Neural crest cell (in vitro differentiated cells): ENCODE data around the gene GLT1D1. TPM values are rescaled to one million over a fixed set of nuclear protein-coding genes. Genes with fewer than 3 reads are reported as not detected.
A peak's percentile ranks its signal among the peaks of the same experiment; 100 is the strongest.

Source experiments
- DNase-seq: peaks from one replicate; pipeline ENCODE4 v3.0.0; 2021; ENCODE audit warnings: low read depth, mixed read lengths, low spot score
- H3K27ac Mint-ChIP-seq: one replicate; pipeline ENCODE4 v1.8.0; 2021; ENCODE audit warnings: mild to moderate bottlenecking, mixed read lengths; ENCODE audit not compliant: unreplicated experiment
- H3K27me3 Mint-ChIP-seq: 2 replicates; pipeline ENCODE4 v1.8.0; 2021; ENCODE audit warnings: low read depth, mild to moderate bottlenecking, mixed read lengths
- H3K36me3 Mint-ChIP-seq: 2 replicates; pipeline ENCODE4 v1.8.0; 2021; ENCODE audit warnings: low read depth, mild to moderate bottlenecking, mixed read lengths
- H3K4me1 Mint-ChIP-seq: 2 replicates; pipeline ENCODE4 v1.8.0; 2021; ENCODE audit warnings: mixed read lengths
- H3K4me3 Mint-ChIP-seq: one replicate; pipeline ENCODE4 v1.8.0; 2021; ENCODE audit warnings: mild to moderate bottlenecking, mixed read lengths
- H3K9me3 Mint-ChIP-seq: 2 replicates; pipeline ENCODE4 v1.8.0; 2021; ENCODE audit warnings: mixed read lengths
- total RNA-seq: library from RNA; stranded (reverse); gene quantifications from 2 replicates; pipeline ENCODE4 v1.2.1, GENCODE V29; 2021
- TF ChIP-seq, protein P1 (sequence below): fragments of 200-600 bp; sonication (generic); conservative IDR thresholded peaks from 2 replicates; pipeline ENCODE4 v1.5.0; 2021; ENCODE audit warnings: antibody characterized with exemption, mild to moderate bottlenecking

GLT1D1 gene
- total RNA-seq, 1 donor from 2014 or later = 7.4 TPM

DNA sequence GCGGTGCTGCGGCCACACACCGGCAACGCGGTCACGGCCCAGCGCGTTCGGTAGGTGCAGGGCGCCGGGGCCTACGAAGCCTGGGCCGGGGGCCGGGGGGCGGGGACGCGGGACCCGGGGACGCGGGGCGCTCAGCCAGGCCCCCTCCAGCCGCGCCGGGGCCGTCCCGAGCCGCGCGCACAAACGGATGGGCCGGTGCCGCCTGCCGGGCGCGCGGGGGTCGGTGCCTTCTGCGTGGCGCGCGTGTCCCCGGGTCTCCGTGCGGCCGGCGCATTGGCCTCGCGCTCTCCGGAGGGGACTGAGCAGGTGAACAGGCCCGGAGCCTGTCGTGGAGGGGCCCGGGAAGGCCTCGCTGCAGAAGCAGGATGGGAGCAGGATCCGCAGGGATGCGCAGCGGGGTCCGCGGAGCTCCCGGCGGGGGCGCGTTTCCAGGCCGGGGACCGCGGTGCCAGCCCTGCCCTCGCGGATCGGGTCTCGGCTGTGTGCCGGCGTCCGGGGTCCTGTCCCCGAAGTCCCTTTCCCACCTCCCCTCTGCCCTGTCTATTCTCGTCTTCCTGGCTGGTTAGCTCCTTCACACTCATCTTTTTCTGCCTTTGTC lies 421 bp downstream of the GLT1D1 start:
- H3K4me1 Mint-ChIP-seq = peaks cover 28% of the 10 kb centered on the region
- DNase-seq = peak; percentile 25

DNA sequence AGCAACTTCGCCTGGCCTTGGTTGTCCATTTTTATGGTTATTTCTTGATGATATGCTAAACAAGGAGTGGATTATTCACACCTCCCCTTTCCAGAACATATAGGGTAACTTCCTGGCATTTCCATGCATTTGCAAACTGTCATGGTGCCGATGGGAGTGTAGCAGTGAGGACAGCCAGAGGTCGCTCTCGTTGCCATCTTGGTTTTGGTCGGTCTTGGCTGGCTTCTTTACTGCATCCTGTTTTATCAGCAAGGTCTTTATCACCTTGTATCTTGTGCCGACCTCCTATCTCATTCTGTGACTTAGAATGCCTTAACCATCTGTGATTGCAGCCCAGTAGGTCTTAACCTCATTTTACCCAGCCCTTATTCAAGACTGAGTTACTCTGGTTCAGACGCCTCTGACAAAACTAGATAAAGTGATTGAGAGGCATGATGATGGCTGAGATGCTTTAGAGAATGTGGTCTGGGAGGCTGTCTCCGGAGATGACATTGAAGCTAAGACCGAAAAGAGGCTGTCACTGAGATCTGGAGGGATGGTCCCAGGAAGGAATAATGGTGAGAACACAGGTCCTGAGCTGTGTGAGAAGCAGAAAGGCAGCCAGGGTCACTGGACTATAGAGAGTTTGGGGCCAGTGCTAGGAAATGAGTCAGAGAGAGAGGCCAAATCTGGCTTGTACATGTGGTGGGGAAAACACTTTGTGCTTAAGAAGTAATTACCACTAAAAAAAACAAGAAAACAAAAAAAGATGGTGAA lies 2.9 kb downstream of the GLT1D1 start:
- Mint-ChIP-seq H3K27ac (no peak overlapping the region), H3K9me3 (peaks cover 2% of the 10 kb centered on the region), H3K4me3 (peak overlapping the region; percentile 23), H3K4me1 (peaks cover 29% of the 10 kb centered on the region), H3K27me3 (peaks cover 15% of the 10 kb centered on the region), H3K36me3 (peaks cover 6% of the 10 kb centered on the region)
- no peak for DNase-seq
- TF ChIP-seq, protein P1, sequence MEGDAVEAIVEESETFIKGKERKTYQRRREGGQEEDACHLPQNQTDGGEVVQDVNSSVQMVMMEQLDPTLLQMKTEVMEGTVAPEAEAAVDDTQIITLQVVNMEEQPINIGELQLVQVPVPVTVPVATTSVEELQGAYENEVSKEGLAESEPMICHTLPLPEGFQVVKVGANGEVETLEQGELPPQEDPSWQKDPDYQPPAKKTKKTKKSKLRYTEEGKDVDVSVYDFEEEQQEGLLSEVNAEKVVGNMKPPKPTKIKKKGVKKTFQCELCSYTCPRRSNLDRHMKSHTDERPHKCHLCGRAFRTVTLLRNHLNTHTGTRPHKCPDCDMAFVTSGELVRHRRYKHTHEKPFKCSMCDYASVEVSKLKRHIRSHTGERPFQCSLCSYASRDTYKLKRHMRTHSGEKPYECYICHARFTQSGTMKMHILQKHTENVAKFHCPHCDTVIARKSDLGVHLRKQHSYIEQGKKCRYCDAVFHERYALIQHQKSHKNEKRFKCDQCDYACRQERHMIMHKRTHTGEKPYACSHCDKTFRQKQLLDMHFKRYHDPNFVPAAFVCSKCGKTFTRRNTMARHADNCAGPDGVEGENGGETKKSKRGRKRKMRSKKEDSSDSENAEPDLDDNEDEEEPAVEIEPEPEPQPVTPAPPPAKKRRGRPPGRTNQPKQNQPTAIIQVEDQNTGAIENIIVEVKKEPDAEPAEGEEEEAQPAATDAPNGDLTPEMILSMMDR = no peak

More for the DNA sequence above, 421 bp downstream of the GLT1D1 start:
- TF ChIP-seq, protein P1 = no peak
- peaks cover 5% of the 10 kb centered on the region for H3K9me3 Mint-ChIP-seq
- H3K4me3 Mint-ChIP-seq = peak overlapping the region; percentile 79
- no peak overlapping the region for H3K27ac Mint-ChIP-seq
- no peaks in the 10 kb centered on the region for H3K36me3 Mint-ChIP-seq
- H3K27me3 Mint-ChIP-seq = peaks cover 17% of the 10 kb centered on the region

DNA sequence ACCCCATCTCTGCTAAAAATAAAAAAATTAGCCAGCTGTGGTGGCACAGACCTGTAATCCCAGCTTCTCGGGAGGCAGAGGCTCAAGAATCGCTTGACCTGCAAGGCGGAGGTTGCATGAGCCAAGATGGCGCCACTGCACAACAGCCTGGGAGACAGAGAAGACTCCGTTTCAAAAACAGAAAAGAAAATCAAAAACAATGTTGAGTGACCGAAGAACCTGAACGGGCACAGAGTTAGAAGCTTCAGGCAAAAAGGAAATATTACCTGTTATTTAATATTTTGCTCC lies 3.5 kb downstream of the GLT1D1 start:
- TF ChIP-seq, protein P1 = no peak
- peaks cover 33% of the 10 kb centered on the region for H3K4me1 Mint-ChIP-seq

DNA sequence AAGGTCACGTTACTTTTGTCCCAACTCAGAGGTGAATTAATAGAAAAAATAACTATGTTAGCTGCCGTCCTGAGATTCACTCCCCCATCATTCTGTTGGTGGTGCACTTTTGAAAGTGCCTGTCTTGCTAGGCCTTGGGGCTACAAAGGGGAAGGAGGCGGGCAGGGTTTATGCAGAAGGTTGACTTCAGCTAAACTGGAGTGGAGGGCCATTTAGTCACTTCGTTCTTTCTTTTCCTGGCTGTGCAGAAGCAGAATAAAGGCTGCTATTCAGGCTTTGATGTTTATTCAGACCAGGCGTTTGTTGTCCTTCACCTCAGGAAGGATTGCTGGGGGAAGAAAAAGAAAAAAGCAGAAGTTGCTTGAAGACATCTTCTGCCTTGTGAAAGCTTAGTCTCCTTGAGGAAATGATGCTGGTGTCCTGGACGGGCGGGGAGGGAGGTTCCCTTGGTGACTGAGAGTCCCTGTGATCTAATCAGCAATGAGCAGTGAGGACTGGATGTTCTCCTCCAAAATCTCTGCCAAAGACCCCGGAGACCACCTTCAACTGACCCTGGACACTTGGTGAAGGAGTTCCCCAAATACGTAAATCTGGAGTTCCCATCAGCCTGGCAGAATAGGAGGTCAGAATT lies 4.0 kb downstream of the GLT1D1 start:
- Mint-ChIP-seq H3K27me3 (peaks cover 11% of the 10 kb centered on the region), H3K4me1 (peaks cover 33% of the 10 kb centered on the region), H3K27ac (no peak overlapping the region), H3K4me3 (peak overlapping the region; percentile 41), H3K9me3 (peaks cover 2% of the 10 kb centered on the region), H3K36me3 (peaks cover 6% of the 10 kb centered on the region)
- no peak for DNase-seq
- TF ChIP-seq, protein P1 = no peak

More for the DNA sequence above, 3.5 kb downstream of the GLT1D1 start:
- Mint-ChIP-seq H3K9me3 (peaks cover 2% of the 10 kb centered on the region), H3K27ac (no peak overlapping the region), H3K36me3 (peaks cover 6% of the 10 kb centered on the region), H3K4me3 (peak overlapping the region; percentile 23), H3K27me3 (peaks cover 14% of the 10 kb centered on the region)
- DNase-seq = no peak

DNA sequence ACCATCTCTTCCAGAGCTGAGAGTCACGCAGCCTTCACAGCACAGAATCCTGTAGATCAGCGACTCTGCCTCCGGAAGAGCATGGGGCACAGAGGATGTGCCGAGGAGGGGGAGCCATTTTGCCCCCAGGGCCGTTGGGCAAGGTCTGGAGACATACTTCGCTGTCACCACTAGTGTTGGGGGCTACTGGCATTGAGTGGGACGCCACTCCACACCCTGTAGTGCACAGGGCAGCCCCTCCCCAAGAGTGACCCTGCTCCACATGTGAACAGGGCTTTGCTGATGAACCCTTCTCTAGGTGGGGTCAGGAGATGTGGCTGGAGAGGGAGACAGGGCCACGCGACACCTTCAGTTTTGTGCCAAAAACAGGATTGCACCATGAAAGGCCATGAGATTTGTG lies 6.0 kb downstream of the GLT1D1 start:
- Mint-ChIP-seq H3K36me3 (peaks cover 6% of the 10 kb centered on the region), H3K9me3 (peaks cover 2% of the 10 kb centered on the region), H3K27me3 (peaks cover 5% of the 10 kb centered on the region), H3K4me1 (peaks cover 32% of the 10 kb centered on the region), H3K27ac (no peak overlapping the region), H3K4me3 (no peak overlapping the region)
- TF ChIP-seq, protein P1 = no peak
- no peak for DNase-seq
